ENCODE measurements around the gene ZNF526.

Gene ZNF526, protein sequence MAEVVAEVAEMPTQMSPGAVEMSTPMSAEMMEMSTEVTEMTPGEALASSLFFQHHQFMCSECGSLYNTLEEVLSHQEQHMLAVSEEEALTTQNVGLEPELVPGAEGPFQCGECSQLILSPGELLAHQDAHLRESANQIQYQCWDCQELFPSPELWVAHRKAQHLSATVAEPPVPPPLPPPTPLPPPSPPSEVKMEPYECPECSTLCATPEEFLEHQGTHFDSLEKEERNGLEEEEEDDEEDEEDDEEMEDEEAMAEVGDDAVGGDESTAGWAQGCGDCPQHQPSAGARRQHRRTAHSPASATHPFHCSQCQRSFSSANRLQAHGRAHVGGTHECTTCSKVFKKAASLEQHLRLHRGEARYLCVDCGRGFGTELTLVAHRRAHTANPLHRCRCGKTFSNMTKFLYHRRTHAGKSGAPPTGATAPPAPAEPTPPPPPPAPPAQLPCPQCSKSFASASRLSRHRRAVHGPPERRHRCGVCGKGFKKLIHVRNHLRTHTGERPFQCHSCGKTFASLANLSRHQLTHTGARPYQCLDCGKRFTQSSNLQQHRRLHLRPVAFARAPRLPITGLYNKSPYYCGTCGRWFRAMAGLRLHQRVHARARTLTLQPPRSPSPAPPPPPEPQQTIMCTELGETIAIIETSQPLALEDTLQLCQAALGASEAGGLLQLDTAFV

DNA sequence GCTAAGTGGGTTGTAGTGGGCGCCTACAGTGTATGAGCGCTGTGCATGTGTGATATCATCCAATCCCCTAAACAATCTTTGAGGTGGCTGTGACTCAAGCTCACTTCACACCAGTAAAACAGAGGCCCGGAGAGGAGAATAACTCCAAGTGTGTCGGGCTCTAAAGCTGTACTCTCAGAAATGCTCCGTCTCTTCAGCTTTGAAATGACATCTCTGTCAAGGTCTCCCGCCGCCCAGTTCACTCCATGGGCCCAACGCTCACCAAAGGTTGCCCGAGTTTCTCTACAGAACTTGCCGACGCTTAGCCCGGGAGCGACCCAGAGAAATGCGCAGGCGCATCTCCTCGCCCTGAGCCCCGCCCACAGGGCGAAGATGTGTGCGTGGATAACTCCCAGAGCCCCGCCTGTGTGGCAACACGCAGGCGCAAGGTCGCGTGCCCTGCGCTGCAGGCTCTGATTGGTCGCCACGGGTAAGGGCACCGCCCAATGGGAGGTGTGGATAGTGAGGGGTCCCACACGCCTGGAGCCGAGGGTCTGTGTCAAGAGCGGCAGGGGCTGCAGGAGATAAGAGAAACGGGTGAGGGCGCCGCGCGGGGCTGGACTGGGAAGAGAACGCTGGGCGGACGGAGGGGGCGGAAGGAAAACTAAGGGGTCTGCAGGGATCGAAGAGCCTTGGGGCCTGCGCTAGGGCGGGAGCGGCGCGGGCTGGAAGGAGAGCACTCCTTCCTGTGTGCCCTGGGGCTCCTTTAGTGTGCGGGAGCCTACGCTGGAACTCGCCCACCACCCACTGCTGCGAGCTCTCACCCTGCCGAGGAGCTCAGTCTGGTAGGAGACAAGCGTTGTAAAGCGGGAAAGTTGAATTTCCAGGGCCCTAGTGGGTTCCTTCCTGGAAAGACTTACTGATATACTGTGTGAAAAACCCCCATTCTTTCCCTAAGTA lies at the start of gene ZNF526:
ZNF526 (plus strand) TSS at position 501 of the 939 bp plus-strand sequence. CDS start 4,092 bp downstream, outside the sequence.
- TF ChIP-seq ZBTB7A (IDR thresholded peaks at IDR 0.05; ENCODE audit: low read depth), result peak; percentile 98
- TF ChIP-seq, protein P1, sequence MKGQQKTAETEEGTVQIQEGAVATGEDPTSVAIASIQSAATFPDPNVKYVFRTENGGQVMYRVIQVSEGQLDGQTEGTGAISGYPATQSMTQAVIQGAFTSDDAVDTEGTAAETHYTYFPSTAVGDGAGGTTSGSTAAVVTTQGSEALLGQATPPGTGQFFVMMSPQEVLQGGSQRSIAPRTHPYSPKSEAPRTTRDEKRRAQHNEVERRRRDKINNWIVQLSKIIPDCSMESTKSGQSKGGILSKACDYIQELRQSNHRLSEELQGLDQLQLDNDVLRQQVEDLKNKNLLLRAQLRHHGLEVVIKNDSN (IDR thresholded peaks at IDR 0.05), result peak; percentile 92
- no peak for TF ChIP-seq TCF12 (IDR thresholded peaks at IDR 0.05; ENCODE audit: low read depth)
- TF ChIP-seq CREB1 (IDR thresholded peaks at IDR 0.05; ENCODE audit: low read depth), result no peak
- TF ChIP-seq TAF1 (IDR thresholded peaks at IDR 0.05; ENCODE audit: low read depth), result peak; percentile 63
- TF ChIP-seq, protein P2, sequence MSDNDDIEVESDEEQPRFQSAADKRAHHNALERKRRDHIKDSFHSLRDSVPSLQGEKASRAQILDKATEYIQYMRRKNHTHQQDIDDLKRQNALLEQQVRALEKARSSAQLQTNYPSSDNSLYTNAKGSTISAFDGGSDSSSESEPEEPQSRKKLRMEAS (IDR thresholded peaks at IDR 0.05), result peak; percentile 39; the same call in 1 of the 2 replicates
- TF ChIP-seq YY1 (IDR thresholded peaks at IDR 0.05; ENCODE audit: low read depth), result no peak
- TF ChIP-seq CEBPB (IDR thresholded peaks at IDR 0.05), result no peak

DNA sequence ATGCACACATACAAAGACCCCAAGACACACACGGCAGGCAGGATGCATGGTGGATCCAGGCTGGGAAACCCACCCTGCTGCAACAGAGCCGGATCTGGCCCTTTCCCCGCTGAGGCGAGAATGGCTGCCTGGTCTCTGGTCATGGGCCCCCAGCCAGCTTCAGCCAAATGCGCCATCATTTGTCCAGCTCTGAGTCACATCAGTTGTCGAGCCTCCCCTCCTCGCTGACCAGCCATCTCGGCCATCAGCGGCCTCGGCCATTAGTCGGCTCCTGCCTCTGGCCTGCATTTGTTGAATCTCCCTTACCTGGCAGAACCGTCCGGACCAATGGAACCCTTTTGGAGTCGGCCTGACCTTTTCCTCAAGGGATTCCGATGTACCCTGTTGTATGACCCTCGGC lies 49.4 kb upstream of the ZNF526 start:
- no peak for TF ChIP-seq FOXM1 (IDR thresholded peaks at IDR 0.05; ENCODE audit: borderline replicate concordance, low read depth)
- no peak for TF ChIP-seq YY1 (IDR thresholded peaks at IDR 0.05; ENCODE audit: low read depth)
- no peak for TF ChIP-seq ZBTB7A (IDR thresholded peaks at IDR 0.05; ENCODE audit: low read depth)
- TF ChIP-seq TEAD4 (IDR thresholded peaks at IDR 0.05), result no peak

DNA sequence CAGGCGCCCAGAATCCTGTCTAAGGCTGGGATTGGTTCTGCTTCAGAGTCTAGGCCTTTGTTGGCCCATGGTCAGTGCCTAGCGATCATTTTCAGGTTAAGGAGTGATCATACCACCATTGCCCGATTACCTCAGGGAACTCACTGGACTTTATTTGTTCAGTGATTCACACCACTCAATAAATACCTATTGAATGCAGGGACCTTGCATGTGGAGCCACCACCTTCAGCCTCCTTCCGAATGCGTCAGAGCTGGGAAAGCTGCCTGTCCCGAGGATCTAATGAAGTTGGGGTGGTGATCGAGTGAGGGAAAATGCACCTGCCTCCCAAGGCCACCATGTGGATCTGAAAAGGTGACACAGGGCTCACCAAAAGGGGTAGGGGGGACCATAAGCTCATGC lies 47.9 kb upstream of the ZNF526 start:
- TF ChIP-seq CREB1 (IDR thresholded peaks at IDR 0.05; ENCODE audit: low read depth) (no peak), EGR1 (IDR thresholded peaks at IDR 0.05) (no peak), TEAD4 (IDR thresholded peaks at IDR 0.05) (no peak), ZBTB7A (IDR thresholded peaks at IDR 0.05; ENCODE audit: low read depth) (no peak), EP300 (IDR thresholded peaks at IDR 0.05; ENCODE audit: borderline replicate concordance) (no peak), FOXM1 (IDR thresholded peaks at IDR 0.05; ENCODE audit: borderline replicate concordance, low read depth) (no peak)
- TF ChIP-seq, protein P3, sequence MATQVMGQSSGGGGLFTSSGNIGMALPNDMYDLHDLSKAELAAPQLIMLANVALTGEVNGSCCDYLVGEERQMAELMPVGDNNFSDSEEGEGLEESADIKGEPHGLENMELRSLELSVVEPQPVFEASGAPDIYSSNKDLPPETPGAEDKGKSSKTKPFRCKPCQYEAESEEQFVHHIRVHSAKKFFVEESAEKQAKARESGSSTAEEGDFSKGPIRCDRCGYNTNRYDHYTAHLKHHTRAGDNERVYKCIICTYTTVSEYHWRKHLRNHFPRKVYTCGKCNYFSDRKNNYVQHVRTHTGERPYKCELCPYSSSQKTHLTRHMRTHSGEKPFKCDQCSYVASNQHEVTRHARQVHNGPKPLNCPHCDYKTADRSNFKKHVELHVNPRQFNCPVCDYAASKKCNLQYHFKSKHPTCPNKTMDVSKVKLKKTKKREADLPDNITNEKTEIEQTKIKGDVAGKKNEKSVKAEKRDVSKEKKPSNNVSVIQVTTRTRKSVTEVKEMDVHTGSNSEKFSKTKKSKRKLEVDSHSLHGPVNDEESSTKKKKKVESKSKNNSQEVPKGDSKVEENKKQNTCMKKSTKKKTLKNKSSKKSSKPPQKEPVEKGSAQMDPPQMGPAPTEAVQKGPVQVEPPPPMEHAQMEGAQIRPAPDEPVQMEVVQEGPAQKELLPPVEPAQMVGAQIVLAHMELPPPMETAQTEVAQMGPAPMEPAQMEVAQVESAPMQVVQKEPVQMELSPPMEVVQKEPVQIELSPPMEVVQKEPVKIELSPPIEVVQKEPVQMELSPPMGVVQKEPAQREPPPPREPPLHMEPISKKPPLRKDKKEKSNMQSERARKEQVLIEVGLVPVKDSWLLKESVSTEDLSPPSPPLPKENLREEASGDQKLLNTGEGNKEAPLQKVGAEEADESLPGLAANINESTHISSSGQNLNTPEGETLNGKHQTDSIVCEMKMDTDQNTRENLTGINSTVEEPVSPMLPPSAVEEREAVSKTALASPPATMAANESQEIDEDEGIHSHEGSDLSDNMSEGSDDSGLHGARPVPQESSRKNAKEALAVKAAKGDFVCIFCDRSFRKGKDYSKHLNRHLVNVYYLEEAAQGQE (IDR thresholded peaks at IDR 0.05; ENCODE audit: low read depth), result no peak

DNA sequence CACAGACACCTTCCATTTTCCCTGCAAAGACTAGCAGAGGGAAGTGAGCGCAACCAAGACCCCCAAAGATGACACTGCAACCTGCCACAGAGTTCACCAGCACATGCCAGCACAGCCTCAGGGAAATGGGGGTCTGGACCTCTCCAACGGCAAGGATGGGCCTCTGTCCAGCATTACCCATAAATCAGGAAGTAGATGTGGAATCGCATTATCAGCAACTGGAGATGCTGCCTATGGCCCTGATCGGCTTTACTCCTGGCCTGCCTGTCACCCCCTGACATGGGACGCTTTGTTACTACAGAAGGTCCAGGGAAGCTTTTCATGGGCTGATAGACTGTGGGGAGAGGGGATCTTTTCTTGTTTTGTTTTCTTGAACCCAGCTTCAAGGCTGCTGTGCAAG lies 46.4 kb upstream of the ZNF526 start:
- TF ChIP-seq TEAD4 (IDR thresholded peaks at IDR 0.05), result no peak
- no peak for TF ChIP-seq CREB1 (IDR thresholded peaks at IDR 0.05; ENCODE audit: low read depth)
- no peak for TF ChIP-seq TCF12 (IDR thresholded peaks at IDR 0.05; ENCODE audit: low read depth)
- no peak for TF ChIP-seq CEBPB (IDR thresholded peaks at IDR 0.05)
- TF ChIP-seq RAD21 (IDR thresholded peaks at IDR 0.05; ENCODE audit: low read depth), result no peak
- TF ChIP-seq TAF1 (IDR thresholded peaks at IDR 0.05; ENCODE audit: low read depth), result no peak
- TF ChIP-seq, protein P2 (IDR thresholded peaks at IDR 0.05), result no peak
- TF ChIP-seq FOXM1 (IDR thresholded peaks at IDR 0.05; ENCODE audit: borderline replicate concordance, low read depth), result no peak
- no peak for TF ChIP-seq NFIC (IDR thresholded peaks at IDR 0.05)
- TF ChIP-seq, protein P3 (IDR thresholded peaks at IDR 0.05; ENCODE audit: low read depth), result no peak
- TF ChIP-seq, protein P1 (IDR thresholded peaks at IDR 0.05), result no peak
- no peak for TF ChIP-seq EGR1 (IDR thresholded peaks at IDR 0.05)
- no peak for TF ChIP-seq YY1 (IDR thresholded peaks at IDR 0.05; ENCODE audit: low read depth)
- no peak for TF ChIP-seq EP300 (IDR thresholded peaks at IDR 0.05; ENCODE audit: borderline replicate concordance)
- TF ChIP-seq ZBTB7A (IDR thresholded peaks at IDR 0.05; ENCODE audit: low read depth), result no peak

DNA sequence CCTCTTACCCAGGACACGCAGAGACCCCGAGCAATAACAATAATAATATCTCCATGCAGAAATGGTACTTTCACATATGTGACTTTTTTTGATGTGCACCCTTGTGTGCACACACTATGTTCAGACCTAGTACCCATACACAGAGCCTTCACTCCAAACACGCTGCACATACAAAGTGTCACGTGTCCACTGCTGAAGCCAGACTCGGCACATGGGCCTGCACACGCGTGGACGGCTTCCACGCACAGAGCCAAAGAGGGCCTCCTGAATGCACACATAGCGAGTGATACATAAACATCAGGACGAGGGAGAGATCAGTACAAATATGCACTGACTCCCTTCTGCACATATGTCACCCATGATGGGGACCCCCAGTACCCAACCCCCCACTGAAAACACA lies 45.9 kb upstream of the ZNF526 start:
- TF ChIP-seq TAF1 (IDR thresholded peaks at IDR 0.05; ENCODE audit: low read depth) (no peak), TEAD4 (IDR thresholded peaks at IDR 0.05) (no peak), RAD21 (IDR thresholded peaks at IDR 0.05; ENCODE audit: low read depth) (no peak)
- TF ChIP-seq, protein P1 (IDR thresholded peaks at IDR 0.05), result no peak

Measured in Ishikawa (cell line).